Measurements from ENCODE around the gene TAS2R31. TPM values are rescaled to one million over a fixed set of nuclear protein-coding genes. Genes with fewer than 3 reads are reported as not detected.

Gene TAS2R31
- total and polyA plus RNA-seq, 2 of the 13 experiments (the other 11 are each of a cell fraction or from before 2014, with no cell fraction given), result 0.96 to 6.5 TPM

GRCh38 chr12:11071414-11071813 is 40.2 kb upstream of the TAS2R31 start (continued):
- no peak for TF ChIP-seq RAD51 (IDR thresholded peaks at IDR 0.05; ENCODE audit: borderline replicate concordance)
- no peak for TF ChIP-seq SPEN (CRISPR knock-in tag; IDR thresholded peaks at IDR 0.05; ENCODE audit: low read depth)
- peak; percentile 50 for TF ChIP-seq TCF7 (IDR thresholded peaks at IDR 0.05; ENCODE audit: low read depth)
- no peak for TF ChIP-seq AGO2 (optimal IDR thresholded peaks at IDR 0.05; ENCODE audit: low read depth, low read length)
- TF ChIP-seq ZNF563 (CRISPR knock-in tag; IDR thresholded peaks at IDR 0.05), result no peak
- no peak for TF ChIP-seq ZNF674 (CRISPR knock-in tag; IDR thresholded peaks at IDR 0.05; ENCODE audit: low read depth)
- TF ChIP-seq HMGA1 (CRISPR knock-in tag; conservative IDR thresholded peaks at IDR 0.05), result no peak
- no peak for TF ChIP-seq BORCS8-MEF2B (CRISPR knock-in tag; IDR thresholded peaks at IDR 0.05)
- no peak for TF ChIP-seq HMG20A (CRISPR knock-in tag; IDR thresholded peaks at IDR 0.05; ENCODE audit: borderline replicate concordance)
- TF ChIP-seq E2F5 (CRISPR knock-in tag; conservative IDR thresholded peaks at IDR 0.05), result no peak
- peak; percentile 61 for TF ChIP-seq CEBPG (CRISPR knock-in tag; IDR thresholded peaks at IDR 0.05)
- TF ChIP-seq HNF4A (CRISPR knock-in tag; IDR thresholded peaks at IDR 0.05), result no peak
- TF ChIP-seq TBP (CRISPR knock-in tag; IDR thresholded peaks at IDR 0.05), result no peak
- no peak for TF ChIP-seq PRDM15 (CRISPR knock-in tag; IDR thresholded peaks at IDR 0.05)
- no peak for TF ChIP-seq SNAPC2 (CRISPR knock-in tag; IDR thresholded peaks at IDR 0.05)
- no peak for TF ChIP-seq DMTF1 (CRISPR knock-in tag; IDR thresholded peaks at IDR 0.05)
- no peak for TF ChIP-seq SCMH1 (CRISPR knock-in tag; IDR thresholded peaks at IDR 0.05; ENCODE audit: borderline replicate concordance)
- peak; percentile 69 for TF ChIP-seq TBX2 (CRISPR knock-in tag; IDR thresholded peaks at IDR 0.05; ENCODE audit: borderline replicate concordance)
- no peak for TF ChIP-seq CENPBD1 (CRISPR knock-in tag; IDR thresholded peaks at IDR 0.05; ENCODE audit: borderline replicate concordance, low read depth)
- TF ChIP-seq ELF3 (CRISPR knock-in tag; IDR thresholded peaks at IDR 0.05), result peak; percentile 23; the same call in 1 of the 2 replicates
- TF ChIP-seq E2F1 (CRISPR knock-in tag; IDR thresholded peaks at IDR 0.05), result no peak
- no peak for TF ChIP-seq MTERF4 (CRISPR knock-in tag; IDR thresholded peaks at IDR 0.05)
- TF ChIP-seq AGO1 (IDR thresholded peaks at IDR 0.05; ENCODE audit: low read depth, low read length, poor library complexity, severe bottlenecking), result no peak
